Stimulated activated CD8-positive, alpha-beta memory T cell treated with anti-CD3 and anti-CD28 coated beads, Interleukin-2, amount 100 ng/mL, for 48 hours (primary cell): Measurements from ENCODE around the gene KIZ.
"Not testable (repeated sequence)": the region's sequence is repeated elsewhere in the genome, so short reads cannot be mapped to it uniquely, and the experiment has no call there.

ENCODE experiments used
- DNase-seq, 2 donors: peaks; one replicate each; pipeline ENCODE4 v3.0.0-alpha.2; 2020; ENCODE audit warnings: low read depth in 2 of 2

The KIZ gene

DNA sequence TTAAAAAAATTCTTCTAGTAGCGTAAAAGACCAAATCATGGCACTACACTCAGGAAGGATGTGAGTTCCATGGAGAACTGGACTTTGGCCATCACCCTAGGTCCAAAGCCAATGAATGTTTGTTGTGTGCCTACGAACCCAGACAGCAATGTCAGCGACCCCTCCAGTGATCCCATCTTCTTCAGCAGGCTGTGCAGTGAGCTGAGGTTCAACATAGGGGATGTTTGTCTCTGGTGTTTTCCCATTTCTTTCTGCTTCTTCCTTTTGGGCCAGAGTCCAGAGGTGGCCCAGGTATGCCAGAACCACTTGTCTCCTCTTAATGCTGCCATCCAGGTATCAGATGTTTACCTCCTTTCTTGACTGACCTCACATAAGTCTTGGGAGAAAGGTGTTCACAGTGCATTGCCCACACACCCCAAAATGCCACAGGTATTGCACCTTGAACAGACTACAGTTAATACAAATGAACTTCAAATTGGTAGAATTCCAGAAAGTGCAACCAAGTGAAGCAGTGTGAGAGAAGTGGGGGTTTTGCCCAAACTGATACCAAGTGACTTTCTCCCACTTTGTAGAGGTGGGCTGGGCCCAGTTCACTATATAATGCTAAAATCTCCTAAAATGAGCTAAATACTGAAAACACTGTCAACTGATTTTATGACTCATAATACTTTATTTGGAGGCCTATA is 14.1 kb downstream of the KIZ start:
- DNase-seq: no peak

DNA sequence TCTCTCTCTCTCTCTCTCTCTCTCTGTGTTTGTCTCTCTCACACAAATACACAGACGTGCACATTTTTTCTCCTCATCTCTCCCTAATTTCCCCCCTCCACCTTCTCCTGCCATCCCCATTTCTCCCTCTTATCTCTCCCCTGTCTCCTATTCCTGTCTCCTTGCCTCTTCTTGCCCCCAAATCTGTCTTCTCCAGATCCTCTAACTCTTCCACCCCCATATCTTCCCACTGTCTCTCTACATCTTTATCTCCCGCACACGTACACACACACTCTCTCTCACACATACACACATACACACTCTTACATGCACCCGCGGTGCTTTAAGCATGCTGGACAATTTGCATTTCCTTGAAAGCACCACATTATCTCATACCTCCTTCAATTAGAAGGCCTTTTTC is 15.9 kb downstream of the KIZ start:
- DNase-seq: no peak

DNA sequence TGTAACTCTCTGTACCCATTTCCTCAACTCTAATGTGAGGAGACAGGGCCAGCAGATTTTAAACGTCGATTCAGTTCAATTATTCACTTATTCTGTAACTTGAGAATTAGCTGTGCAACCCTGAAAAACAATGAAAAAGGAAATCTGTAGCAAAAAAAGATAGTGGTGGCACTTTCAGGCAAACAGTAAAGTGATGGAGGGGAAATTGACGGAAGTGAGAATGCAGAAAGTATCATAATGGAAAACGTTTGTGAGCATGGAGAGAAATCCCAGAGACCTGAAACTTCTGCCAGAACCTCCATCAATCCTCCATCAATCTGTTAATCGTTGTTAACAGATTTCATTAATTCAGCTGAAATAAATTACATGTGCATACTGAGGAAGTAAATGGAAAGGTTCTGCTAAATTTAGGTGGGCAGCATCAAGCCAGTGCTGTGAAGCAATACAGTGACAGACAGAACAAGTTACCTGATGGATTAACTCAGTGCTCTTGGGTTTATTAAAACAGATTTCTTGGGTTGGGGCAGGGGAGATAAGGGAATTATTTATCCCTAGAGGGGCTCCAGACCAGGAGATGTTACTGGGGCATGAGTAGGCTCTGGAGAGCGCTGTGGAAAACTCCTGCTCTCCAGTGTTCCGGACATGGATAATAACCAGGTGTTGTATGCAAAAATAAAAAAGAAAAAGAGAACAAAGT is 17.5 kb downstream of the KIZ start:
- no peak for DNase-seq

GRCh38 chr20:21145424-21145823 is 19.5 kb downstream of the KIZ start:
- no peak for DNase-seq

DNA sequence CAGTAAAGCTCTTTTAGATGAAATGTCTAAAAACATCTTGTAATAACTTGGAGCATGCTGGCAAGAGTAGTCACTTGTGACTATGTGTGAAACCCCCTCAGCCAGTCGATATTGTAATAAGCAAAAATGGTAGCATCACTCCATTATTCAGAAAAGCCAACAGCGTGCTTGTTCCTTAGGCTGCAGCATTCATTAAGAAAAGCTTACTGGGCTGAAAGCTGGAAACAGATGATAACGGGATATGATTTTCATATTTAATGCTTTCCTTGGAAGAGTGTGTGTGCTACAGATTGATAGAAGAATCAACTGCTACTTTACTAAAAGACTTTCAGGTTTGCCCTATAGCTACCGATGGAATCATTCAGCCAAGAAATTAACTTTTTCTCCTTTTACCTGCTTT is 20.3 kb downstream of the KIZ start:
- no peak for DNase-seq

- DNase-seq: no peak
Measured at GRCh38 chr20:21147593-21147992, 21.7 kb downstream of the KIZ start.

GRCh38 chr20:21149344-21149743 is 23.5 kb downstream of the KIZ start:
- no peak for DNase-seq

GRCh38 chr20:21151791-21152190 is 25.9 kb downstream of the KIZ start:
- no peak for DNase-seq

- DNase-seq: no peak
Measured at GRCh38 chr20:21154692-21155091, 28.8 kb downstream of the KIZ start.

DNA sequence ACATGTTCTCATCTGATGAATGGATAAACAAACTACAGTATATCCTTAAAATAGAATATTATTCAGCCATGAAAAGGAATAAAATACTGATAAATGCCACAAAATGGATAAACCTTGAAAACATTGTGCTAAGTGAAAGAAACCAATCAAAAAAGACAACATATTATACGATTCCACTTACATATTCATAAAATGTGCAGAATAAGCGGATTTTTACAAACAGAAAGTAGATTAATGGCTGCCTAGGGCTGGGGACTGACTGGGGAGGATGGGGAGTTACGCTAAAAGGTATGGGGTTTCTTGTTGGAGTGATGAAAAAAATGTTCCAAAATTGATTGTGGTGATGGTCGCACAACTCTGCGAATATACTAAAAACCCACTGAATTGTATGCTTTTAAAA is 29.4 kb downstream of the KIZ start:
- no peak for DNase-seq

GRCh38 chr20:21156266-21156665 is 30.4 kb downstream of the KIZ start:
- DNase-seq: no peak

DNA sequence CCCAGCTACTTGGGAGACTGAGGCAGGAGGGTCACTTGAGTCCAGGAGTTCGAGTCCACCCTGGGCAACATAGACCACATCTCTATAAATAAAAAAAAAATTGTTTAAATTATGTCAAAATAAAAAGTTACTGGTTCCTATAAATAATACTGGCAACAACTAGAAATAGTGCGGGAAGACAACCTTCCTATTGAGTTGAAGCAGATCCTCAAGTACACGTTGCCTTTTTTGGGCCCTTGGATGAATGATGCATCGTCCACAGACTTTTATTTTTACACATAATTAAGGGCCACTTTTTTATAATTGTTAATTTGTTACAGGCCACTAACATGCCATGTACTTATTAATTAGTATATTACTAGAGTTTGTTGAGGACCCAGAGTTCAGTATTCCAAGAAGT is 31.1 kb downstream of the KIZ start:
- no peak for DNase-seq

- no peak for DNase-seq
Measured at GRCh38 chr20:21159658-21160380, 33.9 kb downstream of the KIZ start.

DNA sequence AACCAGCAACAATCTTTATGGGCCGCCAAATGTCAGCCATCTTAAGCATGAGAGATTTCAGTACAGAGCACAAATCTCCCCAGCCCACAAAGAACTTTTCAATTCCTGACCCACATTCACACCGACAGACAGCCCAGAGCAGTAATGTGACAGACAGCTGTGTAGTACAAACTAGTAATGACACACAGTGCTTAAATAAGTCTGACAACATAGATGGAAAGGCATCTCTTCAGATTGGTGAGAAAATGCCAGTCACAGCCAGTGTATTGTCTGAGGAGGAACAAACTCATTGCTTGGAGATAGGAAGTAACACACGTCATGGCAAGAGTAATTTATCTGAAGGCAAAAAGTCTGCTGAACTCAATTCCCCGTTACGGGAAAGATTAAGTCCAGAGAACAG is 36.0 kb downstream of the KIZ start:
- DNase-seq: no peak

DNA sequence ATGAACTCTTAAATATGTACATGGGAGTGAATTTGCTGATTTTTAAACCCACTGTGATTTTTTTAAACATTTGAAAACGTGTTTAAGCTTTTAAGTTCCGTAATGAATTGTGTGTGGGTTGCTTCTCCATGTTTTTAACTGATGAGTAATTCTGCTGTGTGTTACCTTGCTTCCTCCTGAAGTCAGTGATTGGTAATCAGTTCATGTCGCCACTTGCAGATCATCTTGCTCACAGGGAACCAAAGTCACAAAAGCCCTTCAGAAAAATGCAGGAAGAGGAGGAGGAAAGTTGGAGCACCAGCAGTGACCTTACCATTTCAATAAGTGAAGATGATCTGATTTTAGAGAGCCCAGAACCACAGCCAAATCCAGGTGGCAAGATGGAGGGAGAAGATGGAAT is 36.7 kb downstream of the KIZ start:
- no peak for DNase-seq

DNA sequence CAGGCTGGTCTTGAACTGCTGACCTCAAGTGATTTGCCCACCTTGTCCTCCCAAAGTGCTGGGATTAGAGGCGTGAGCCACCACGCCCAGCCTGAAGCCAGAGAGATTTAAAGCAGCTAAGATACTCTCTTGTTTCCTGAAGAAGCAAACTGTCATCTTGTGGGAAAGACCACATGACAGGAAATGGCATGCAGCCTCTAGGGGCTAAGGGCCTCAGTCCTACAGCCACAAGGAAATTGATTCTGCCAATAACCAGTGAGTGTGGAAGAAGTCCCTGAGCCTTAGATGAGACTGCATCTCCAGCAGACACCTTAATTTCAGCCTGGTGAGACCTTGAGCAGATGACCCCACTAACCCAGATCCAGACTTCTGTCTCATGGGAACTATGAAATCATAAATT is 40.9 kb downstream of the KIZ start:
- no peak for DNase-seq

GRCh38 chr20:21167261-21167660 is 41.4 kb downstream of the KIZ start:
- DNase-seq: no peak

- DNase-seq: not testable (repeated sequence)
Measured at GRCh38 chr20:21168061-21168460, 42.2 kb downstream of the KIZ start.

DNA sequence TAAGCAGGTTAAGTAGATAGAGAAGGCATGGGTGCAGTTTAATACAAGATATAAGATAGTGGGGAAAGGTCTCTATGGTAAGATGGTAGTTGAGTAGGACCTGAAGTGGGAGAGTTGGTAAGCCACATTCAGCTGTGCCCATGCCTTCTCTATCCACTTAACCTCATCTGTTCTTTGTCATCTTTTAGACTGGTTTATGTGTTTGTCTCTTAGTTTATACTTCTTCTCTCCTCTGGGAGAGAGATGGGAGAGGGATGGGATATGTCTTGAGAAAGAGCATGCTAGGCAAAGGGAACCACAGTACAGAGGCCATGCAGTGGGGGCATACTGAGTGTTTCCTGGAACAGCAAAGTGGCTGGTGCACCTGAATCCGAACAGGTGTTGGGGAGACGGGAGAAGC is 46.7 kb downstream of the KIZ start:
- DNase-seq: no peak

DNA sequence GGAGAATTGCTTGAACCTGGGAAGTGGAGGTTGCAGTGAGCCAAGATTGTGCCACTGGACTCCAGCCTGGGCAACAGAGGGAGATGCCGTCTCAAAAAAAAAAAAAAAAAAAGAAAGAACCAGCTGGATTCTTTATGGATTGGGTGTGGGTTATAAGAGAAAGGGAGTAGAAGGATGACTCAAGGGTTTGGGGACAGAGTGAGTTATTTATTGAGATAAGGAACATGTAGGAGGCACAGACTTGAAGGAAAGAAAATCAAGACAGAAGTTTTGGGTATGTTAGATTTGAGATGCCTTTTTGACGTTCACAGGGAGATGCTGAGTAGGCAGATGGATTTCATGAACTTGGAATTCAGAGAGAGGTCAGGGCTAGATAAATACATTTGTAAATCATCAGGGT is 47.6 kb downstream of the KIZ start:
- no peak for DNase-seq

GRCh38 chr20:21174516-21175239 is 48.8 kb downstream of the KIZ start:
- no peak for DNase-seq

GRCh38 chr20:21175433-21175832 is 49.6 kb downstream of the KIZ start:
- no peak for DNase-seq
